CD4-positive, alpha-beta T cell treated with Interleukin-12 subunit alpha and Interleukin-12 subunit beta, for 1 hour (primary cell): ENCODE data around the gene METTL22.
"Not testable (repeated sequence)": the region's sequence is repeated elsewhere in the genome, so short reads cannot be mapped to it uniquely, and the experiment has no call there.

Experiments used
- DNase-seq: peaks from one replicate; pipeline ENCODE4 v3.0.0-alpha.2; 2020

Gene METTL22

GRCh38 chr16:8632675-8633182 lies 11.2 kb downstream of the METTL22 start:
- DNase-seq = peak; percentile 22

- DNase-seq = no peak
Observed at GRCh38 chr16:8634991-8635736, 13.7 kb downstream of the METTL22 start.

- no peak for DNase-seq
Observed at GRCh38 chr16:8639694-8640093, 18.2 kb downstream of the METTL22 start.

GRCh38 chr16:8641671-8642070 lies 20.2 kb downstream of the METTL22 start:
- DNase-seq = no peak

GRCh38 chr16:8642146-8642545 lies 20.6 kb downstream of the METTL22 start:
- DNase-seq = no peak

GRCh38 chr16:8644211-8645140 lies 23.0 kb downstream of the METTL22 start:
- peak; percentile 18 for DNase-seq

- no peak for DNase-seq
Observed at GRCh38 chr16:8645141-8645521, 23.6 kb downstream of the METTL22 start.

GRCh38 chr16:8645831-8646230 lies 24.3 kb downstream of the METTL22 start:
- no peak for DNase-seq

GRCh38 chr16:8646326-8647053 lies 25.0 kb downstream of the METTL22 start:
- DNase-seq = no peak

- no peak for DNase-seq
Observed at GRCh38 chr16:8647721-8648318, 26.3 kb downstream of the METTL22 start.

GRCh38 chr16:8648877-8649276 lies 27.4 kb downstream of the METTL22 start:
- DNase-seq = no peak

GRCh38 chr16:8649829-8650554 lies 28.5 kb downstream of the METTL22 start:
- no peak for DNase-seq

GRCh38 chr16:8651958-8652357 lies 30.5 kb downstream of the METTL22 start:
- not testable (repeated sequence) for DNase-seq

- DNase-seq = peak; percentile 15
Observed at GRCh38 chr16:8655184-8655717, 33.8 kb downstream of the METTL22 start.

- DNase-seq = no peak
Observed at GRCh38 chr16:8656376-8656775, 34.9 kb downstream of the METTL22 start.

- peak; percentile 54 for DNase-seq
Observed at GRCh38 chr16:8660841-8661301, 39.4 kb downstream of the METTL22 start.

- DNase-seq = no peak
Observed at GRCh38 chr16:8661703-8662102, 40.2 kb downstream of the METTL22 start.

GRCh38 chr16:8663192-8664089 lies 41.9 kb downstream of the METTL22 start:
- DNase-seq = no peak

GRCh38 chr16:8665529-8665928 lies 44.0 kb downstream of the METTL22 start:
- DNase-seq = no peak

GRCh38 chr16:8667492-8667891 lies 46.0 kb downstream of the METTL22 start:
- no peak for DNase-seq
